Measurements from ENCODE around the gene SULT1A1. TPM values are rescaled to one million over a fixed set of nuclear protein-coding genes. Genes with fewer than 3 reads are reported as not detected.

SULT1A1 gene
- total and polyA plus RNA-seq, 2 experiments from 2014 or later: not detected

GRCh38 chr16:28580726-28581315, 29.0 kb downstream of the SULT1A1 start:
- H3F3A ChIP-seq (ENCODE audit: insufficient read depth): no peaks in the 10 kb centered on the region
- H3K9ac ChIP-seq: no peak overlapping the region
- TF ChIP-seq EZH2phosphoT487 (IDR thresholded peaks at IDR 0.05; ENCODE audit: insufficient read depth, low read depth) (no peak), EZH2 (IDR thresholded peaks at IDR 0.05; ENCODE audit: insufficient read depth, poor library complexity, severe bottlenecking) (no peak)

GRCh38 chr16:28575446-28576109, 34.3 kb downstream of the SULT1A1 start:
- H3K79me2 ChIP-seq (ENCODE audit: insufficient read depth): no peaks in the 10 kb centered on the region
- H3K27ac ChIP-seq: no peak overlapping the region
- H3K36me3 ChIP-seq (ENCODE audit: low read depth): no peaks in the 10 kb centered on the region
- TF ChIP-seq EZH2 (IDR thresholded peaks at IDR 0.05; ENCODE audit: insufficient read depth, poor library complexity, severe bottlenecking) (no peak), EZH2phosphoT487 (IDR thresholded peaks at IDR 0.05; ENCODE audit: insufficient read depth, low read depth) (no peak)
- no peak overlapping the region for H3K4me3 ChIP-seq
- H3K4me2 ChIP-seq (ENCODE audit: unreplicated experiment): no peak overlapping the region
- 80 to 83% methylated on average over 8 of the region's 8 CpGs for WGBS, 2 experiments (ENCODE audit: low coverage in 1 of 2, low lambda C conversion rate in 2 of 2, missing lambda C conversion rate in 2 of 2)
- no peaks in the 10 kb centered on the region for H4K20me1 ChIP-seq (ENCODE audit: insufficient read depth)
- in situ Hi-C loops (cut with MboI): loop anchor here (10.0 kb wide), 1 partner anchor 49 kb away; no protein-coding TSS in a partner anchor
- no peaks in the 10 kb centered on the region for H3K27me3 ChIP-seq (replicated peaks; ENCODE audit: insufficient read depth)
- DNase-seq: no peak
- no peaks in the 10 kb centered on the region for H3K4me1 ChIP-seq (ENCODE audit: insufficient read depth)
- no peaks in the 10 kb centered on the region for H3F3A ChIP-seq (ENCODE audit: insufficient read depth)
- H3K9ac ChIP-seq: no peak overlapping the region
- no peaks in the 10 kb centered on the region for H3K9me3 ChIP-seq (ENCODE audit: low read depth)
- H3K9me2 ChIP-seq (ENCODE audit: insufficient read depth): no peaks in the 10 kb centered on the region
- H2AFZ ChIP-seq: no peak overlapping the region

More at GRCh38 chr16:28580726-28581315, 29.0 kb downstream of the SULT1A1 start:
- Histone ChIP-seq H3K27me3 (replicated peaks; ENCODE audit: insufficient read depth) (no peaks in the 10 kb centered on the region), H3K36me3 (ENCODE audit: low read depth) (no peaks in the 10 kb centered on the region), H3K4me2 (ENCODE audit: unreplicated experiment) (no peak overlapping the region), H3K4me1 (ENCODE audit: insufficient read depth) (no peaks in the 10 kb centered on the region), H3K9me2 (ENCODE audit: insufficient read depth) (no peaks in the 10 kb centered on the region), H2AFZ (no peak overlapping the region), H3K4me3 (no peak overlapping the region), H3K27ac (no peak overlapping the region), H4K20me1 (ENCODE audit: insufficient read depth) (no peaks in the 10 kb centered on the region), H3K9me3 (ENCODE audit: low read depth) (no peaks in the 10 kb centered on the region), H3K79me2 (ENCODE audit: insufficient read depth) (no peaks in the 10 kb centered on the region)
- 98% methylated on average over 14 to 15 of the region's 15 CpGs for WGBS, 2 experiments (ENCODE audit: low coverage in 1 of 2, low lambda C conversion rate in 2 of 2, missing lambda C conversion rate in 2 of 2)
- in situ Hi-C loops (cut with MboI): no loop called here
- no peak for DNase-seq

GRCh38 chr16:28574925-28575324, 34.9 kb downstream of the SULT1A1 start:
- in situ Hi-C loops (cut with MboI): loop anchor here (10.0 kb wide), 1 partner anchor 50 kb away; no protein-coding TSS in a partner anchor
- Histone ChIP-seq H3K36me3 (ENCODE audit: low read depth) (no peaks in the 10 kb centered on the region), H3K4me2 (ENCODE audit: unreplicated experiment) (no peak overlapping the region), H3K4me1 (ENCODE audit: insufficient read depth) (no peaks in the 10 kb centered on the region), H3K9me3 (ENCODE audit: low read depth) (no peaks in the 10 kb centered on the region), H2AFZ (no peak overlapping the region), H3K27ac (no peak overlapping the region), H3K27me3 (replicated peaks; ENCODE audit: insufficient read depth) (no peaks in the 10 kb centered on the region), H3K4me3 (no peak overlapping the region), H4K20me1 (ENCODE audit: insufficient read depth) (no peaks in the 10 kb centered on the region), H3K79me2 (ENCODE audit: insufficient read depth) (no peaks in the 10 kb centered on the region), H3F3A (ENCODE audit: insufficient read depth) (no peaks in the 10 kb centered on the region), H3K9me2 (ENCODE audit: insufficient read depth) (no peaks in the 10 kb centered on the region), H3K9ac (no peak overlapping the region)
- no peak for TF ChIP-seq EZH2 (IDR thresholded peaks at IDR 0.05; ENCODE audit: insufficient read depth, poor library complexity, severe bottlenecking)
- TF ChIP-seq EZH2phosphoT487 (IDR thresholded peaks at IDR 0.05; ENCODE audit: insufficient read depth, low read depth): no peak
- WGBS, 2 experiments (ENCODE audit: low coverage in 1 of 2, low lambda C conversion rate in 2 of 2, missing lambda C conversion rate in 2 of 2): 95% methylated on average over 2 of the region's 2 CpGs
- DNase-seq: no peak

- H3K4me1 ChIP-seq (ENCODE audit: insufficient read depth): no peaks in the 10 kb centered on the region
- H2AFZ ChIP-seq: no peak overlapping the region
- no peaks in the 10 kb centered on the region for H3K79me2 ChIP-seq (ENCODE audit: insufficient read depth)
- TF ChIP-seq EZH2phosphoT487 (IDR thresholded peaks at IDR 0.05; ENCODE audit: insufficient read depth, low read depth) (no peak), EZH2 (IDR thresholded peaks at IDR 0.05; ENCODE audit: insufficient read depth, poor library complexity, severe bottlenecking) (no peak)
- in situ Hi-C loops (cut with MboI): loop anchor here (10.0 kb wide), 1 partner anchor 51 kb away; no protein-coding TSS in a partner anchor
- no peaks in the 10 kb centered on the region for H3K9me3 ChIP-seq (ENCODE audit: low read depth)
- H3K9ac ChIP-seq: no peak overlapping the region
- WGBS, 2 experiments (ENCODE audit: low coverage in 1 of 2, low lambda C conversion rate in 2 of 2, missing lambda C conversion rate in 2 of 2): 84 to 85% methylated on average over 17 of the region's 17 CpGs
- H3K4me2 ChIP-seq (ENCODE audit: unreplicated experiment): no peak overlapping the region
- H3K4me3 ChIP-seq: no peak overlapping the region
- H3K9me2 ChIP-seq (ENCODE audit: insufficient read depth): no peaks in the 10 kb centered on the region
- H4K20me1 ChIP-seq (ENCODE audit: insufficient read depth): no peaks in the 10 kb centered on the region
- no peaks in the 10 kb centered on the region for H3F3A ChIP-seq (ENCODE audit: insufficient read depth)
- H3K36me3 ChIP-seq (ENCODE audit: low read depth): no peaks in the 10 kb centered on the region
- DNase-seq: no peak
- H3K27ac ChIP-seq: no peak overlapping the region
- H3K27me3 ChIP-seq (replicated peaks; ENCODE audit: insufficient read depth): no peaks in the 10 kb centered on the region
Observed at GRCh38 chr16:28573738-28574718, 35.8 kb downstream of the SULT1A1 start.
